OCI-LY7 (cell line): Measurements from ENCODE around the gene BASP1.

Experiments
- CTCF ChIP-seq: fragments of 200-600 bp; sonication (generic); conservative IDR thresholded peaks from 2 replicates; pipeline ENCODE4 v1.5.1; 2014; ENCODE audit warnings: mild to moderate bottlenecking, antibody characterized with exemption, low read length, moderate library complexity, mixed read lengths
- EZH2phosphoT487 ChIP-seq: fragments of 200-600 bp; sonication (generic); IDR thresholded peaks from 2 replicates; pipeline ENCODE4 v1.6.1; 2018; ENCODE audit warnings: low read depth, borderline replicate concordance, mild to moderate bottlenecking, mixed run types, antibody characterized with exemption, low read length, moderate library complexity, mixed read lengths

- no peak for TF ChIP-seq CTCF
- no peak for TF ChIP-seq EZH2phosphoT487
These were observed 77.3 kb downstream of the BASP1 start for GRCh38 chr5:17294639-17295311.
